Activated CD8-positive, alpha-beta memory T cell treated with anti-CD3 and anti-CD28 coated beads, Interleukin-2, amount 50 U/mL, for 4 hours (primary cell): ENCODE results near the gene CFAP77.

ENCODE experiments used
- DNase-seq: peaks from one replicate; pipeline ENCODE4 v3.0.0-alpha.2; 2020

CFAP77 gene

GRCh38 chr9:132610661-132611060, 200.7 kb downstream of the CFAP77 start:
- DNase-seq, result no peak

- DNase-seq, result no peak
Measured at GRCh38 chr9:132614324-132614723, 204.3 kb downstream of the CFAP77 start.

GRCh38 chr9:132615774-132616173, 205.8 kb downstream of the CFAP77 start:
- DNase-seq, result no peak

GRCh38 chr9:132616725-132617124, 206.7 kb downstream of the CFAP77 start:
- DNase-seq, result no peak

GRCh38 chr9:132622159-132622558, 212.1 kb downstream of the CFAP77 start:
- DNase-seq, result no peak
